Tibial artery (tissue), 4 donors: Measurements from ENCODE around the gene SNX9.
"Not testable (repeated sequence)": the region's sequence is repeated elsewhere in the genome, so short reads cannot be mapped to it uniquely, and the experiment has no call there.

Experiments used
- DNase-seq, 2 donors: peaks; one replicate each; pipeline ENCODE4 v3.0.0-alpha.2; 2019
- H3K27ac ChIP-seq, 2 donors: fragments of 200-600 bp; sonication (generic) in 1 of 2; 1 replicate in 1 of 2; 2 replicates in 1 of 2; pipeline ENCODE4 v1.5.1; 2018 to 2019; ENCODE audit warnings: mild to moderate bottlenecking in 1 of 2
- H3K27me3 ChIP-seq, 2 donors: fragments of 200-600 bp; sonication (generic) in 1 of 2; one replicate each; pipeline versions ENCODE4 v1.5.1 to v1.6.0; 2016 to 2019
- H3K36me3 ChIP-seq, 3 donors: fragments of 200-600 bp; sonication (generic) in 2 of 3; one replicate each; pipeline ENCODE4 v1.5.1; 2016 to 2019; ENCODE audit warnings: mild to moderate bottlenecking in 2 of 3
- H3K4me1 ChIP-seq, 4 donors: fragments of 200-600 bp; sonication (generic) in 2 of 4; 1 replicate in 3 of 4; 2 replicates in 1 of 4; pipeline ENCODE4 v1.5.1; 2016 to 2019
- H3K4me3 ChIP-seq, 2 donors: fragments of 200-600 bp; sonication (generic) in 1 of 2; 1 replicate in 1 of 2; 2 replicates in 1 of 2; pipeline ENCODE4 v1.5.1; 2018 to 2019; ENCODE audit warnings: mild to moderate bottlenecking in 2 of 2
- H3K9me3 ChIP-seq, 3 donors: fragments of 200-600 bp; sonication (generic) in 1 of 3; one replicate each; pipeline ENCODE4 v1.5.1; 2016 to 2019
- intact Hi-C: fragments of 100-400 bp; cut with DNase I; formaldehyde crosslinking; loops from one replicate; pipeline ENCODE4 v1.15.0; 2023; ENCODE audit warnings: low total_unique reads
- TF ChIP-seq, protein P1 (sequence below), 2 experiments: fragments of 200-600 bp in 1 of 2; fragments of 450-650 bp in 1 of 2; IDR thresholded peaks; one replicate each; pipeline ENCODE4 v1.5.1; 2017 to 2019; ENCODE audit warnings: antibody characterized with exemption in 2 of 2, mild to moderate bottlenecking in 1 of 2, moderate library complexity in 1 of 2

The SNX9 gene

DNA sequence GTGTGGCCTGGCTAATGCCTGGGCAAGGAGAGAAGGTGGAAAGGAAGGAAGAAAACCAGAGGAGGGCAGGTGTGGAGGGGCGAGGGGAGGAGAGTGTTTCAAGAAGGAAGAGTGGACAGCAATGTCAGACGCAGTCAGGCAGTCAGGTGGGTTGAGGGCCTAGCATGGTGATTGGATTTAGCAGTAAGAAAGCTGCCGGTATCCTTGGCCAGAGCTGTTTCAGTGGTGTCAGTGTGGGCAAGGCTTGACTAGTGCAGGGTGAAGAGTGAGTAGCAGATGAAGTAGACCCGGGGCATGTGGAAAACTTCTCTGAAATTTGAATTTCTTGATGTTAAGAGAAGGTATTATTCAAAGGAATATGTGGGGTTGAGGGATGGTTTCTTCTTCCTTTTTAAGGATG lies 27.0 kb downstream of the SNX9 start:
- peaks cover 0 to 56% (median 30%) of the 10 kb centered on the region in 4 donors for H3K4me1 ChIP-seq
- peaks cover 4 to 23% (median 6%) of the 10 kb centered on the region in 3 donors for H3K9me3 ChIP-seq
- intact Hi-C loops = no loop called here
- H3K4me3 ChIP-seq = no peak overlapping the region
- no peak overlapping the region for H3K27ac ChIP-seq
- H3K27me3 ChIP-seq = no peaks in the 10 kb centered on the region
- TF ChIP-seq, protein P1, sequence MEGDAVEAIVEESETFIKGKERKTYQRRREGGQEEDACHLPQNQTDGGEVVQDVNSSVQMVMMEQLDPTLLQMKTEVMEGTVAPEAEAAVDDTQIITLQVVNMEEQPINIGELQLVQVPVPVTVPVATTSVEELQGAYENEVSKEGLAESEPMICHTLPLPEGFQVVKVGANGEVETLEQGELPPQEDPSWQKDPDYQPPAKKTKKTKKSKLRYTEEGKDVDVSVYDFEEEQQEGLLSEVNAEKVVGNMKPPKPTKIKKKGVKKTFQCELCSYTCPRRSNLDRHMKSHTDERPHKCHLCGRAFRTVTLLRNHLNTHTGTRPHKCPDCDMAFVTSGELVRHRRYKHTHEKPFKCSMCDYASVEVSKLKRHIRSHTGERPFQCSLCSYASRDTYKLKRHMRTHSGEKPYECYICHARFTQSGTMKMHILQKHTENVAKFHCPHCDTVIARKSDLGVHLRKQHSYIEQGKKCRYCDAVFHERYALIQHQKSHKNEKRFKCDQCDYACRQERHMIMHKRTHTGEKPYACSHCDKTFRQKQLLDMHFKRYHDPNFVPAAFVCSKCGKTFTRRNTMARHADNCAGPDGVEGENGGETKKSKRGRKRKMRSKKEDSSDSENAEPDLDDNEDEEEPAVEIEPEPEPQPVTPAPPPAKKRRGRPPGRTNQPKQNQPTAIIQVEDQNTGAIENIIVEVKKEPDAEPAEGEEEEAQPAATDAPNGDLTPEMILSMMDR (IDR thresholded peaks at IDR 0.05) = no peak
- H3K36me3 ChIP-seq = peaks cover 0 to 5% (median 0%) of the 10 kb centered on the region in 3 donors
- no peak for DNase-seq

DNA sequence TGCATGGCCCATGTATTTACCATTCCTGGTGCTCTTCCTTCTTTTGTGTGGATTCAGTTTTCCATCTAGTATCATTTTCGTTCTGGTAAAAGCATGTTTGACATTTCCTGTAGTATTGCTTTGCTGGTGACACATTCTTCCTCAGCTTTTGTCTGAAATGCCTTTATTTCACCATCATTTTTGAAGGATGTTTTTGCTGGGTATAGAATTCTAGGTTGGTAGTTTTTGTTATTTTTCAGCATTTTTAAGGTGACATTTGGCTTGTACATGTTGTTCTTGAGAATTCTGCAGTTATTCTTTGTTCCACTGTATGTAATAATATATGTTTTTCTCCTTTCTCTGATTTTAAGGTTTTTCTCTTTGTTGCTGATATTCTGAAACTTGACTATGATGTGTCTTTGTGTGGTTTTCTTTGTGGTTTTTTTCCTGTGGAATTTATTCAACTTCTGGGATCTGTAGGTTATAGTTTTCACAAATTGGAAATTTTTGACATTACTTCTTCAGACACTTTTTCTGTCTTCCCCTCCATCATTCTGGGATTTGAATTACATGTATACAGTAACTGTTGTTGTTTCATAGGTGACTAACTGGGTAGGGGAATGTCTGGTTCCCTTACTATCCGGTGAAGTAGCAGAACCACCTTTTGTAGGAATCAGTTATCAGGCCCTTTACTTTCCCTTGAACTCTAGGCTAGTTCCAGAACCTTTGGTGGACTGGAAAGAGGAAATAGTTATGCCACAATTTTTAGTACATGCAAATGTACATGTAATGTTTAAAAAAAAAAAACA lies 30.2 kb downstream of the SNX9 start:
- Histone ChIP-seq H3K4me1 (peaks cover 0 to 27% (median 12%) of the 10 kb centered on the region in 4 donors), H3K4me3 (no peak overlapping the region), H3K27ac (no peak overlapping the region), H3K27me3 (no peaks in the 10 kb centered on the region), H3K36me3 (peaks cover 0 to 5% (median 0%) of the 10 kb centered on the region in 3 donors), H3K9me3 (peaks cover 4 to 23% (median 6%) of the 10 kb centered on the region in 3 donors)
- intact Hi-C loops = no loop called here
- no peak for DNase-seq
- TF ChIP-seq, protein P1 (IDR thresholded peaks at IDR 0.05) = no peak

DNA sequence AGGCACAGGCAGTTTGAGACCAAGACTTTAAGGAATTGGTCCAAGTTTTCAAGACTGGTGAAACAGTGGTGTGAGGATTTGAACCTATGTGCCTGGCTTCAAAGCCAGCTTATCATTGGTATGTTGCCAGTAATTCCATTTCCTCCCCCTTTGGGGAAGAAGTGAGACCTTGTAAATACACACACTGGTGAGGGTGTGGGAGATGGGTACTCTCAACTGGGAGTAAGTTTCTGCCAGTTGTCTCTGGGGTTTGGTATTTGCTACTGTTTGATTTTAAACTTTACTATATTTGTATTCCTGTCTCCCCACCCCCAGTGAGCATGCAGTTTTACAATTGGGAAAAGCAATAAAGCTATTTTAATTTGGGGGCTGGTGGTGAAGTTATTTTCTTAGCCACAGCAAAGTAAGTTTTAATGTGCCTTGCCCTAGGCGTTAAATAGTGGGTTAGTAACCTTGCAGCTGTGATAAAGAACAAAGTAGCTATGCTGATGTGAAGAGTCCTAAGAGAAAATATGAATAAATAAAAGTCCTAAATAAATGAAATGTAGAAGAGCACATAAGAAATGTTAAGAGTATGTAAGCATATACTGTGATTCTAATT lies 31.0 kb downstream of the SNX9 start:
- TF ChIP-seq, protein P1 (IDR thresholded peaks at IDR 0.05) = no peak
- Histone ChIP-seq H3K9me3 (peaks cover 4 to 23% (median 6%) of the 10 kb centered on the region in 3 donors), H3K4me3 (no peak overlapping the region), H3K27me3 (no peaks in the 10 kb centered on the region), H3K27ac (no peak overlapping the region), H3K36me3 (peaks cover 0 to 5% (median 0%) of the 10 kb centered on the region in 3 donors), H3K4me1 (peaks cover 0 to 19% (median 8%) of the 10 kb centered on the region in 4 donors)
- DNase-seq = no peak
- intact Hi-C loops = no loop called here

DNA sequence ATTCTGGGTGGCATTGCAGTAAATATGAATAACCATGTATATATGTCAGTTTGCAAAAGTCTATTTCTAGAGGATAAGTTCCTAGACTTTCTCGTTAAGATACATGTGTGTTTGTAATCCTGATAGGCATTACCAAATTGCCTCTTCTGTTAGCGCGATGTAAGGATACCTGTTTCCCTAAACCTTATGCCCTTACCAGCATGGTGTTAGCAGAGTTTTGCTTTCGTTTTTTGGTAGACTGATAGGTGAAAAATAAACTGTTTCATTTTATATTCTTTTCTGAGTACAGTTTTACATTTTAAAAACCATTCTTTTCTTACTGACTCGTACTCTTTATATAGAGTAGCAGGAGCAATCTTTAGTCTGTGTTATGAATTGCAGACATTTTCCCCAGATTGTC lies 32.3 kb downstream of the SNX9 start:
- no peak overlapping the region for H3K27ac ChIP-seq
- H3K36me3 ChIP-seq = peaks cover 0 to 5% (median 0%) of the 10 kb centered on the region in 3 donors
- DNase-seq = no peak
- intact Hi-C loops = no loop called here
- TF ChIP-seq, protein P1 (IDR thresholded peaks at IDR 0.05) = no peak
- H3K4me3 ChIP-seq = no peak overlapping the region
- H3K27me3 ChIP-seq = no peaks in the 10 kb centered on the region
- H3K4me1 ChIP-seq = peaks cover 0 to 16% (median 8%) of the 10 kb centered on the region in 4 donors
- peaks cover 4 to 23% (median 6%) of the 10 kb centered on the region in 3 donors for H3K9me3 ChIP-seq

DNA sequence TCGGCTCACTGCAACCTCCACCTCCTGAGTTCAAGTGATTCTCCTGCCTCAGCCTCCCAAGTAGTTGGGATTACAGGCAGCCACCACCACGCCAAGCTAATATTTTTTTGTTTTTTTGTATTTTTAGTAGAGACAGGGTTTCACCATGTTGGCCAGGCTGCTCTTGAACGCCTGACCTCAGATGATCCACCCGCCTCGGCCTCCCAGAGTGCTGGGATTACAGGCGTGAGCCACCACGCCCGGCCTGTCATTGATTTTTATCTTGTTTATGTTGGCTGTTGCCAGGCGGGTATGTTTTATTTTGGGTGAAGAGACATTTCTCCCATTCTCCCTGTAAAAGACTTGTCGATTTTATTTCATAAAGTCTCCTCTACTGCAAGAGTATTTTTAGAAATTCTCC lies 32.8 kb downstream of the SNX9 start:
- H3K4me3 ChIP-seq, H3K36me3 ChIP-seq, intact Hi-C loops, H3K27ac ChIP-seq, DNase-seq, H3K27me3 ChIP-seq: not testable (repeated sequence)
- peaks cover 4 to 23% (median 6%) of the 10 kb centered on the region in 3 donors for H3K9me3 ChIP-seq
- peaks cover 0 to 17% (median 11%) of the 10 kb centered on the region in 4 donors for H3K4me1 ChIP-seq

DNA sequence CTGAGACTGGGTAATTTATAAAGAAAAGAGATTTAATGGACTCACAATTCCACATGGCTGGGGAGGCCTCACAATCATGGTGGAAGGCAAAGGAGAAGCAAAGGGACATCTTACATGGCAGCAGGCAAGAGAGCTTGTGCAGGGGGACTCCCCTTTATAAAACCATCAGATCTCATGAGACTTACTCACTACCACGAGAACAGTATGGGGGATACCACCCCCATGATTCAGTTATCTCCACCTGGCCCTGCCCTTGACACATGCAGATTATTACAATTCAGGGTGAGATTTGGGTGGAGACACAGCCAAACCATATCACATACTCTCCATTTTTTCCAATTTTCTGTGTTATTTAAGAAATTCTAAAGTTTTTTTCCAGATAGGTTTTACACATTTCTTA lies 35.6 kb downstream of the SNX9 start:
- H3K27me3 ChIP-seq, H3K36me3 ChIP-seq, H3K27ac ChIP-seq, intact Hi-C loops, H3K4me3 ChIP-seq, H3K9me3 ChIP-seq, DNase-seq: not testable (repeated sequence)
- H3K4me1 ChIP-seq = peaks cover 0 to 43% (median 14%) of the 10 kb centered on the region in 4 donors
